ENCODE data around the gene DSCAM. TPM values are rescaled to one million over a fixed set of nuclear protein-coding genes. Genes with fewer than 3 reads are reported as not detected.

The DSCAM gene
- polyA plus RNA-seq, 3 donors: not detected

DNA sequence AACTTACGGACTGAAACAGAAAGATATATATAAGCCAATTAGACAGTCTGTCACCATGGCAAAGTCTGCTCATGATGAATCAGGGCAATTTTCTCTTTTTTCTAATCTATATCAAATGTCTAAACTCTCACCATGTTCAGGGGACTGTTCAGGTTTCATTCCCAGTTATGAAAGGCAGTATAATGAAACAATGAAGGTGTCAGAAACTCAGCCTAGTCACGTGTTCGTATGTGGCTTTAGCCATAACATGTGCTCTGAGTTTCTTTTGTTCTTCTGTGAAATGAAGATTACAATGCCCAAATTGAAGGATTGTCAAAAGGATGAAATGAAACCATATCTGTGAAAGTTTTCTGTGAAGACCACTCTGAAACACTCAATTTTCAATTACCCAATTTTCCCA, 392.9 kb downstream of the DSCAM start:
- no peak overlapping the region for H3K4me3 ChIP-seq (replicated peaks in 1 of 3; ENCODE audit: low read depth in 2 of 3, low read length in 3 of 3)
- no peaks in the 10 kb centered on the region for H3K4me1 ChIP-seq (ENCODE audit: control insufficient read depth in 1 of 2, insufficient read depth in 2 of 2, low read length in 2 of 2)
- Mint-ChIP-seq H3K36me3 (no peaks in the 10 kb centered on the region), H3K9me3 (peaks cover 0 to 3% (median 0%) of the 10 kb centered on the region in 7 donors), H3K4me3 (no peak overlapping the region), H3K27ac (no peak overlapping the region), H3K27me3 (ENCODE audit: low read depth in 3 of 3) (peaks cover 1 to 8% (median 2%) of the 10 kb centered on the region in 3 donors), H3K4me1 (no peaks in the 10 kb centered on the region)
- H2AFZ ChIP-seq (ENCODE audit: insufficient read depth, low read depth, low read length, poor library complexity, severe bottlenecking): no peak overlapping the region
- H3K9ac ChIP-seq (ENCODE audit: insufficient read depth, low read length, poor library complexity, severe bottlenecking): no peak overlapping the region
- TF ChIP-seq, protein P1, sequence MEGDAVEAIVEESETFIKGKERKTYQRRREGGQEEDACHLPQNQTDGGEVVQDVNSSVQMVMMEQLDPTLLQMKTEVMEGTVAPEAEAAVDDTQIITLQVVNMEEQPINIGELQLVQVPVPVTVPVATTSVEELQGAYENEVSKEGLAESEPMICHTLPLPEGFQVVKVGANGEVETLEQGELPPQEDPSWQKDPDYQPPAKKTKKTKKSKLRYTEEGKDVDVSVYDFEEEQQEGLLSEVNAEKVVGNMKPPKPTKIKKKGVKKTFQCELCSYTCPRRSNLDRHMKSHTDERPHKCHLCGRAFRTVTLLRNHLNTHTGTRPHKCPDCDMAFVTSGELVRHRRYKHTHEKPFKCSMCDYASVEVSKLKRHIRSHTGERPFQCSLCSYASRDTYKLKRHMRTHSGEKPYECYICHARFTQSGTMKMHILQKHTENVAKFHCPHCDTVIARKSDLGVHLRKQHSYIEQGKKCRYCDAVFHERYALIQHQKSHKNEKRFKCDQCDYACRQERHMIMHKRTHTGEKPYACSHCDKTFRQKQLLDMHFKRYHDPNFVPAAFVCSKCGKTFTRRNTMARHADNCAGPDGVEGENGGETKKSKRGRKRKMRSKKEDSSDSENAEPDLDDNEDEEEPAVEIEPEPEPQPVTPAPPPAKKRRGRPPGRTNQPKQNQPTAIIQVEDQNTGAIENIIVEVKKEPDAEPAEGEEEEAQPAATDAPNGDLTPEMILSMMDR (IDR thresholded peaks at IDR 0.05): no peak
- H3K79me2 ChIP-seq (ENCODE audit: insufficient read depth, low read length): no peaks in the 10 kb centered on the region
- no peaks in the 10 kb centered on the region for H4K20me1 ChIP-seq (ENCODE audit: insufficient read depth, low read length)
- H3K9me3 ChIP-seq (replicated peaks in 1 of 2; ENCODE audit: control insufficient read depth in 1 of 2, insufficient read depth in 1 of 2, low read length in 2 of 2): no peaks in the 10 kb centered on the region
- H3K27me3 ChIP-seq (ENCODE audit: control insufficient read depth in 2 of 2, insufficient read depth in 2 of 2, low read length in 2 of 2): peaks cover 0 to 3% of the 10 kb centered on the region in 2 donors
- intact Hi-C loops (cut with micrococcal nuclease): no loop called here
- H3K36me3 ChIP-seq (replicated peaks in 1 of 2; ENCODE audit: control insufficient read depth in 1 of 2, insufficient read depth in 2 of 2, low read length in 2 of 2): no peaks in the 10 kb centered on the region
- no peak for DNase-seq
- WGBS (ENCODE audit: insufficient coverage): no CpG with 5 or more reads among the region's 3 CpGs
- H3K4me2 ChIP-seq (replicated peaks; ENCODE audit: extremely low read depth, low read length, poor library complexity, severe bottlenecking): no peak overlapping the region
- H3K27ac ChIP-seq (ENCODE audit: low read depth in 1 of 2, low read length in 2 of 2): no peak overlapping the region

DNA sequence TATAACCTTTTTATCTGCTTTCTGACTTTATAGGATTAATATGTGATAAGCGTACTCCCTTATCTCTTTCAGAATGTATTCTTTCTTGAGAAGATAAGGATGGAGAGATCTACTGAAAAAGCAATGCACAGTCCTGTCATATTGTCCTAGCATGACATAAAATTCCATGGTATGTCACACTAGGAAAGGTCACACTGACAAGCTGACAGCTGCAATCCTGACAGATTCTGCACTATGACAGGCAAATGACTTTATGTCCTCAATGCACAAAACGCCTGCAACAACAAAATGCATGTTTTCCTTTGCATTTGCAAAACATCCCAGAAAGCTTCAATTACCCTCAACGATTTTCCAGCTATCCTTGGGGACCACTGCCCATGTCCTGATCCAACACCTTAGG, 393.8 kb downstream of the DSCAM start:
- no peak overlapping the region for H3K27ac Mint-ChIP-seq
- Histone ChIP-seq H3K27me3 (ENCODE audit: control insufficient read depth in 2 of 2, insufficient read depth in 2 of 2, low read length in 2 of 2) (peaks cover 0 to 3% of the 10 kb centered on the region in 2 donors), H2AFZ (ENCODE audit: insufficient read depth, low read depth, low read length, poor library complexity, severe bottlenecking) (no peak overlapping the region), H3K79me2 (ENCODE audit: insufficient read depth, low read length) (no peaks in the 10 kb centered on the region), H3K9me3 (replicated peaks in 1 of 2; ENCODE audit: control insufficient read depth in 1 of 2, insufficient read depth in 1 of 2, low read length in 2 of 2) (no peaks in the 10 kb centered on the region), H3K9ac (ENCODE audit: insufficient read depth, low read length, poor library complexity, severe bottlenecking) (no peak overlapping the region), H3K36me3 (replicated peaks in 1 of 2; ENCODE audit: control insufficient read depth in 1 of 2, insufficient read depth in 2 of 2, low read length in 2 of 2) (no peaks in the 10 kb centered on the region), H4K20me1 (ENCODE audit: insufficient read depth, low read length) (no peaks in the 10 kb centered on the region), H3K4me3 (replicated peaks in 1 of 3; ENCODE audit: low read depth in 2 of 3, low read length in 3 of 3) (no peak overlapping the region), H3K4me2 (replicated peaks; ENCODE audit: extremely low read depth, low read length, poor library complexity, severe bottlenecking) (no peak overlapping the region), H3K4me1 (ENCODE audit: control insufficient read depth in 1 of 2, insufficient read depth in 2 of 2, low read length in 2 of 2) (no peaks in the 10 kb centered on the region), H3K27ac (ENCODE audit: low read depth in 1 of 2, low read length in 2 of 2) (no peak overlapping the region)
- 72% methylated on average over 2 of the region's 3 CpGs for WGBS (ENCODE audit: insufficient coverage)
- peaks cover 0 to 4% (median 2%) of the 10 kb centered on the region in 3 donors for H3K27me3 Mint-ChIP-seq (ENCODE audit: low read depth in 3 of 3)
- H3K9me3 Mint-ChIP-seq: peaks cover 0 to 3% (median 0%) of the 10 kb centered on the region in 7 donors
- intact Hi-C loops (cut with micrococcal nuclease): no loop called here
- DNase-seq: no peak
- H3K36me3 Mint-ChIP-seq: no peaks in the 10 kb centered on the region
- no peak overlapping the region for H3K4me3 Mint-ChIP-seq
- H3K4me1 Mint-ChIP-seq: no peaks in the 10 kb centered on the region
- TF ChIP-seq, protein P1 (IDR thresholded peaks at IDR 0.05): no peak
